OCI-LY1 (cell line): ENCODE measurements around the gene GOLGA7B.

Experiments used
- H2AFZ ChIP-seq: fragments of 200-600 bp; sonication (generic), shearing (Covaris generic); 2 replicates; pipeline ENCODE4 v1.6.0; 2014; ENCODE audit warnings: antibody characterized with exemption, mild to moderate bottlenecking, low read length
- H3F3A ChIP-seq: fragments of 200-600 bp; sonication (generic), shearing (Covaris generic); 2 replicates; pipeline ENCODE4 v1.6.0; 2014; ENCODE audit warnings: mild to moderate bottlenecking, antibody characterized with exemption, low read length, moderate library complexity; ENCODE audit not compliant: insufficient read depth
- H3K27ac ChIP-seq: fragments of 200-600 bp; sonication (generic); 2 replicates; pipeline ENCODE4 v1.5.1; 2014; ENCODE audit warnings: low read length, mixed run types, mild to moderate bottlenecking, low read depth; ENCODE audit not compliant: poor library complexity, severe bottlenecking
- H3K27me3 ChIP-seq: fragments of 200-600 bp; sonication (generic); 2 replicates; pipeline ENCODE4 v1.6.0; 2014; ENCODE audit warnings: antibody characterized with exemption, mild to moderate bottlenecking, low read length, moderate library complexity; ENCODE audit not compliant: insufficient read depth
- H3K36me3 ChIP-seq: fragments of 200-600 bp; sonication (generic); 2 replicates; pipeline ENCODE4 v1.6.1; 2014; ENCODE audit warnings: mild to moderate bottlenecking, antibody characterized with exemption, low read length, moderate library complexity, mixed read lengths; ENCODE audit not compliant: insufficient read depth
- H3K4me1 ChIP-seq: fragments of 200-600 bp; sonication (generic); 2 replicates; pipeline ENCODE4 v1.5.1; 2014; ENCODE audit warnings: mild to moderate bottlenecking, low read length, moderate library complexity; ENCODE audit not compliant: insufficient read depth, severe bottlenecking
- H3K4me2 ChIP-seq: fragments of 200-600 bp; sonication (generic), shearing (Covaris generic); 2 replicates; pipeline ENCODE4 v1.6.1; 2014; ENCODE audit warnings: low read length
- H3K4me3 ChIP-seq: fragments of 200-600 bp; sonication (generic); 2 replicates; pipeline ENCODE4 v1.5.1; 2014; ENCODE audit warnings: low read length, low read depth, mild to moderate bottlenecking, mixed read lengths; ENCODE audit not compliant: poor library complexity, severe bottlenecking
- H3K79me2 ChIP-seq: fragments of 200-600 bp; shearing (Covaris generic); 2 replicates; pipeline ENCODE4 v1.6.1; 2016; ENCODE audit warnings: mixed run types, low read length, mixed read lengths; ENCODE audit not compliant: insufficient read depth
- H3K9ac ChIP-seq: fragments of 200-600 bp; sonication (generic), shearing (Covaris generic); 2 replicates; pipeline ENCODE4 v1.6.1; 2014; ENCODE audit warnings: mild to moderate bottlenecking, low read length, mixed read lengths
- H3K9me2 ChIP-seq: fragments of 200-600 bp; sonication (generic), shearing (Covaris generic); 2 replicates; pipeline ENCODE4 v1.6.1; 2014; ENCODE audit warnings: low read depth, mild to moderate bottlenecking, low read length, mixed read lengths
- H3K9me3 ChIP-seq: fragments of 200-600 bp; shearing (Covaris generic); 2 replicates; pipeline ENCODE4 v1.6.1; 2014; ENCODE audit warnings: low read length, mixed read lengths
- H4K20me1 ChIP-seq: fragments of 200-600 bp; sonication (generic), shearing (Covaris generic); 2 replicates; pipeline ENCODE4 v1.6.0; 2016; ENCODE audit warnings: mild to moderate bottlenecking, low read length; ENCODE audit not compliant: insufficient read depth
- CTCF ChIP-seq: fragments of 200-600 bp; sonication (generic), shearing (Covaris generic); IDR thresholded peaks from 2 replicates; pipeline ENCODE4 v1.5.1; 2017; ENCODE audit warnings: mild to moderate bottlenecking, antibody characterized with exemption, low read length, moderate library complexity, mixed read lengths
- EZH2 ChIP-seq: fragments of 200-600 bp; sonication (generic), shearing (Covaris generic); IDR thresholded peaks from 2 replicates; pipeline ENCODE4 v1.8.0; 2017; ENCODE audit warnings: borderline replicate concordance, mixed run types, mild to moderate bottlenecking, antibody characterized with exemption, low read length, moderate library complexity, mixed read lengths

The GOLGA7B gene

GRCh38 chr10:97852277-97852676 lies 2.6 kb downstream of the GOLGA7B start:
- Histone ChIP-seq H3K4me3 (no peak overlapping the region), H3K27me3 (no peaks in the 10 kb centered on the region), H3K9me2 (no peaks in the 10 kb centered on the region), H3F3A (no peaks in the 10 kb centered on the region), H3K27ac (no peak overlapping the region), H3K36me3 (no peaks in the 10 kb centered on the region), H3K4me1 (no peaks in the 10 kb centered on the region), H2AFZ (no peak overlapping the region), H3K4me2 (no peak overlapping the region), H3K9ac (no peak overlapping the region), H4K20me1 (no peaks in the 10 kb centered on the region), H3K79me2 (no peaks in the 10 kb centered on the region), H3K9me3 (no peaks in the 10 kb centered on the region)
- no peak for TF ChIP-seq CTCF
- no peak for TF ChIP-seq EZH2

- no peaks in the 10 kb centered on the region for H4K20me1 ChIP-seq
- TF ChIP-seq CTCF (no peak), EZH2 (no peak)
- H3K36me3 ChIP-seq = no peaks in the 10 kb centered on the region
- H3K27me3 ChIP-seq = no peaks in the 10 kb centered on the region
- H3K4me2 ChIP-seq = no peak overlapping the region
- H2AFZ ChIP-seq = no peak overlapping the region
- H3K9me3 ChIP-seq = no peaks in the 10 kb centered on the region
- H3F3A ChIP-seq = no peaks in the 10 kb centered on the region
- H3K79me2 ChIP-seq = no peaks in the 10 kb centered on the region
- H3K4me3 ChIP-seq = no peak overlapping the region
- H3K27ac ChIP-seq = no peak overlapping the region
- H3K4me1 ChIP-seq = no peaks in the 10 kb centered on the region
- H3K9me2 ChIP-seq = no peaks in the 10 kb centered on the region
- no peak overlapping the region for H3K9ac ChIP-seq
Measured at GRCh38 chr10:97852840-97853405, 3.3 kb downstream of the GOLGA7B start.

- Histone ChIP-seq H3K9me3 (no peaks in the 10 kb centered on the region), H3K4me3 (no peak overlapping the region), H3K36me3 (no peaks in the 10 kb centered on the region), H4K20me1 (no peaks in the 10 kb centered on the region), H3F3A (no peaks in the 10 kb centered on the region), H3K79me2 (no peaks in the 10 kb centered on the region), H3K27me3 (no peaks in the 10 kb centered on the region), H3K4me1 (no peaks in the 10 kb centered on the region), H3K9me2 (no peaks in the 10 kb centered on the region), H3K9ac (no peak overlapping the region), H3K27ac (no peak overlapping the region), H2AFZ (no peak overlapping the region), H3K4me2 (no peak overlapping the region)
- no peak for TF ChIP-seq CTCF
- no peak for TF ChIP-seq EZH2
Measured at GRCh38 chr10:97854743-97855142, 5.1 kb downstream of the GOLGA7B start.
